Fibroblast of peridontal ligament (primary cell): ENCODE data around the gene GHRH.

Source experiments
- DNase-seq: peaks from one replicate; pipeline ENCODE4 v3.0.0-alpha.2; 2010; ENCODE audit errors: extremely low read depth

GHRH gene

GRCh38 chr20:37262505-37262904, 891 bp upstream of the GHRH start:
- no peak for DNase-seq

- DNase-seq, result no peak
Observed at GRCh38 chr20:37260923-37261322, 691 bp downstream of the GHRH start.

- no peak for DNase-seq
Observed at GRCh38 chr20:37259865-37260264, 1.7 kb downstream of the GHRH start.

- DNase-seq, result no peak
Observed at GRCh38 chr20:37259031-37259430, 2.6 kb downstream of the GHRH start.

GRCh38 chr20:37257988-37258387, 3.6 kb downstream of the GHRH start:
- no peak for DNase-seq

GRCh38 chr20:37257530-37257929, 4.1 kb downstream of the GHRH start:
- DNase-seq, result no peak

- no peak for DNase-seq
Observed at GRCh38 chr20:37256286-37256685, 5.3 kb downstream of the GHRH start.

- no peak for DNase-seq
Observed at GRCh38 chr20:37254114-37254878, 7.3 kb downstream of the GHRH start.

- no peak for DNase-seq
Observed at GRCh38 chr20:37253087-37253486, 8.5 kb downstream of the GHRH start.

- no peak for DNase-seq
Observed at GRCh38 chr20:37251825-37252477, 9.7 kb downstream of the GHRH start.

- DNase-seq, result no peak
Observed at GRCh38 chr20:37249304-37249703, 12.3 kb downstream of the GHRH start.

GRCh38 chr20:37247547-37247946, 14.1 kb downstream of the GHRH start:
- no peak for DNase-seq

GRCh38 chr20:37246736-37247135, 14.9 kb downstream of the GHRH start:
- DNase-seq, result no peak

- DNase-seq, result no peak
Observed at GRCh38 chr20:37245216-37246150, 16.1 kb downstream of the GHRH start.

GRCh38 chr20:37244572-37244957, 17.0 kb downstream of the GHRH start:
- DNase-seq, result no peak

GRCh38 chr20:37243937-37244571, 17.6 kb downstream of the GHRH start:
- DNase-seq, result no peak

- DNase-seq, result no peak
Observed at GRCh38 chr20:37243076-37243936, 18.3 kb downstream of the GHRH start.

GRCh38 chr20:37242503-37242902, 19.1 kb downstream of the GHRH start:
- DNase-seq, result no peak

- DNase-seq, result no peak
Observed at GRCh38 chr20:37240337-37241067, 21.1 kb downstream of the GHRH start.

GRCh38 chr20:37238935-37239451, 22.6 kb downstream of the GHRH start:
- DNase-seq, result peak; percentile 61
